ENCODE data around the gene MOB3B. TPM values are rescaled to one million over a fixed set of nuclear protein-coding genes. Genes with fewer than 3 reads are reported as not detected.

MOB3B gene
- 0.65 and 0.99 TPM in 2 replicates for total RNA-seq

GRCh38 chr9:27529316-27530278 lies at the start of gene MOB3B:
Gene MOB3B (minus strand): TSS chr9:27529814. CDS start chr9:27455550, 74,264 bp downstream.
- peak; percentile 65 to 85 for DNase-seq (ENCODE audit: low read depth in 2 of 2)

DNA sequence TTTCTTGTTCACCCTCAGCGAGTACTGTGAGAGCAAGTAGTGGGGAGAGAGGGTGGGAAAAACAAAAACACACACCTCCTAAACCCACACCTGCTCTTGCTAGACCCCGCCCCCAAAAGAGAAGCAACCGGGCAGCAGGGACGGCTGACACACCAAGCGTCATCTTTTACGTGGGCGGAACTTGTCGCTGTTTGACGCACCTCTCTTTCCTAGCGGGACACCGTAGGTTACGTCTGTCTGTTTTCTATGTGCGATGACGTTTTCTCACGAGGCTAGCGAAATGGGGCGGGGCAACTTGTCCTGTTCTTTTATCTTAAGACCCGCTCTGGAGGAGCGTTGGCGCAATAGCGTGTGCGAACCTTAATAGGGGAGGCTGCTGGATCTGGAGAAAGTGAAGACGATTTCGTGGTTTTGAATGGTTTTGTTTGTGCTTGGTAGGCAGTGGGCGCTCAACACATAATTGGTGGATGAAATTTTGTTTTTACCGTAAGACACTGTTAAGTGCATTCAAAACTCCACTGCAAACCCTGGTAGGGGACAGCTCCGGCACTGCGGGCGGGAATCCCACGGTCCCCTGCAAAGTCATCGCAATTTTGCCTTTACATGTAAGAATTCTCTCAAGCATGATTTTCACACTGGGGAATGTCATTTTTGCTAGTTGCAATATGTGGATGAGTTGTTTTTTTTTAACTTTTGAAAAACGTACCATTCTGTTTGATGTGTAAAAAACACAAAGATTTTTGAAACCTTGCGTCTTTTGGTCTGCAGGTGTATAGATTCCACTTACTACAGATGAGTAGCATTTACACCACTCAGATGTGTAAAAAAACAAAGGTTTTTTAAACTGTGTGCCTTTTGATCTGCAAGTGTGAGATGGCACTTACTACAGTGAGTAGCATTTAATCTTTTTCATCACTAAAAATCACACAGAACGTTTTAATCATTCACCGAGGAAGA lies 44.3 kb upstream of the MOB3B start:
- peak; percentile 100 for DNase-seq (ENCODE audit: low read depth in 2 of 2)

- peak in 1 of 2 donors; percentile 70 for DNase-seq (ENCODE audit: low read depth in 2 of 2)
Measured at GRCh38 chr9:27572918-27573633, 43.5 kb upstream of the MOB3B start, which contains the start of gene C9orf72. Gene C9orf72 (minus strand): TSS chr9:27573481. CDS start chr9:27567120, 6,361 bp downstream.

GRCh38 chr9:27572566-27572917 lies 42.9 kb upstream of the MOB3B start:
- peak; percentile 30 to 65 for DNase-seq (ENCODE audit: low read depth in 2 of 2)

- DNase-seq (ENCODE audit: low read depth in 2 of 2), result no peak
Measured at GRCh38 chr9:27572061-27572460, 42.4 kb upstream of the MOB3B start.

- DNase-seq (ENCODE audit: low read depth in 2 of 2), result no peak
Measured at GRCh38 chr9:27571011-27571410, 41.4 kb upstream of the MOB3B start.

- DNase-seq (ENCODE audit: low read depth in 2 of 2), result no peak
Measured at GRCh38 chr9:27569406-27569805, 39.8 kb upstream of the MOB3B start.

DNA sequence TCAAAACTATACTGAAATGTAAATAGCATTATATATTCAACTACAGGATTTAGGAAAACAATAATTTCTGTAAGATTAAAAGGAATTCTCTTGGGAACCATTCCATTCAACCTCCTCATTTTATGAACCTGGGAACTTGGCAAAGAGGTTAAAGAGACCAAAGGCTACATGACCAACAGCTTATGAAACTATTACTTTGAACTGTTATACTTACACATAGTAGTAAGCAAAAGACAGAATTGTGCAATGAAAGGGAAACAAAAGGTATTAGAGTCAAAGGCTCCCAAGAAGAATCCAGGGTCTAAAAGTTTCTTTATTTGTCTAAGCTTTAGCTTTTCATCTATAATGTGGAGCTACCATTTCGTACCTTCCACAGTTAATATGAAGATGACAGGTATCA lies 36.5 kb upstream of the MOB3B start:
- DNase-seq (ENCODE audit: low read depth in 2 of 2), result no peak

- no peak for DNase-seq (ENCODE audit: low read depth in 2 of 2)
Measured at GRCh38 chr9:27565696-27566095, 36.1 kb upstream of the MOB3B start.

- no peak for DNase-seq (ENCODE audit: low read depth in 2 of 2)
Measured at GRCh38 chr9:27564670-27565069, 35.1 kb upstream of the MOB3B start.

DNA sequence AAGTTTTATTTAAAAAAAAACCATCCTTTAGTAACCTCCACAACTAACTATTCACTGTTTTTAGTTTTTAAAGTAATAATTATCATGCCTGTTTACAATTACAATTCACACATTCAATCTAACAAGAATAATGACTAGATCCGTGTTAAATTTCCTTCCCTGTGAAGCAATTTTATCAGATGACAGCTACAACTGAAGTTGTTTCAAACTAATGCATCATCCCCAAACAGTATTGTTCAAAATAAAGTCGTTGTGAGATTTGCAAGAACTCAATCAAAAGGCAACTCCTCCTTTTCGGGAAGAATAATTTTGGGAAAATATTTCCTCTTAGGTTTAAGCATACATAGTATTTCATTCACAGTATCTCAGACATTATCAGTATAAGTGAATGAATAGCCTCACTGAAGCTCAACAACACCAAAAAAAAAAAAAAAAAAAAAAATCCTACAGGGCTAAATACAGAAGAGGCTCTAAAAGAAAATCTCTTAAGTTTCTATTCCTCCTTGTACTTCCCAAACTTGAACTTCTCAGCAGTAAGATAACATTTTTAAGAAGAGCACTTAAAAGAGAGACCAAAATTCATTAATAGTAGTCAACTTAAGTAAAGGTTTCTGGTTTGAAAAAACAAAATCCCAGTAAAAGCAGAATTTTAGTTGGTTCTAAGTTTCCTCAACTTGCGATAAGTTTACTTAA lies 34.3 kb upstream of the MOB3B start:
- DNase-seq (ENCODE audit: low read depth in 2 of 2), result no peak

- no peak for DNase-seq (ENCODE audit: low read depth in 2 of 2)
Measured at GRCh38 chr9:27561685-27562084, 32.1 kb upstream of the MOB3B start.

GRCh38 chr9:27560457-27560856 lies 30.8 kb upstream of the MOB3B start:
- no peak for DNase-seq (ENCODE audit: low read depth in 2 of 2)

- DNase-seq (ENCODE audit: low read depth in 2 of 2), result no peak
Measured at GRCh38 chr9:27558307-27558706, 28.7 kb upstream of the MOB3B start.

GRCh38 chr9:27556470-27556869 lies 26.9 kb upstream of the MOB3B start:
- DNase-seq (ENCODE audit: low read depth in 2 of 2), result no peak

DNA sequence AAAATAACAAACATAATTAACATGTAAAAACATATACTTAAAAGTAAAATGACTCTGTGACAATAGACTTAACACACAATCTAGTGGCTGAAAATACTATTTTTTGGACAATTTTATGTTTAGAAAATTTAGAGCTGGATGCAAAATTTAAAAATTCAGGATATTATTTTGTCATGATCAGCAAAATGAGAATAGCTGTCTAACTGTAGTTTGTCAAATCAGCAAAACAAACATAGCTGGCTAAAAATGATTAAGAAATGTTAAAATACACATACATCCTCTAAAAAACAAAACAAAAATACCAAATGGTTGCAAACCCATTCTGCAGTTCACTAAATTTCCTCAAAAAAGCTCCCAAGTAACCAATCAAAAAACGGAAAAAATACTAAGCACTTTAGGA lies 25.1 kb upstream of the MOB3B start:
- no peak for DNase-seq (ENCODE audit: low read depth in 2 of 2)

GRCh38 chr9:27549196-27549755 lies 19.7 kb upstream of the MOB3B start:
- DNase-seq (ENCODE audit: low read depth in 2 of 2), result no peak

- DNase-seq (ENCODE audit: low read depth in 2 of 2), result peak; percentile 38 to 69
Measured at GRCh38 chr9:27548055-27548741, 18.6 kb upstream of the MOB3B start.

- DNase-seq (ENCODE audit: low read depth in 2 of 2), result no peak
Measured at GRCh38 chr9:27545471-27545870, 15.9 kb upstream of the MOB3B start.

DNA sequence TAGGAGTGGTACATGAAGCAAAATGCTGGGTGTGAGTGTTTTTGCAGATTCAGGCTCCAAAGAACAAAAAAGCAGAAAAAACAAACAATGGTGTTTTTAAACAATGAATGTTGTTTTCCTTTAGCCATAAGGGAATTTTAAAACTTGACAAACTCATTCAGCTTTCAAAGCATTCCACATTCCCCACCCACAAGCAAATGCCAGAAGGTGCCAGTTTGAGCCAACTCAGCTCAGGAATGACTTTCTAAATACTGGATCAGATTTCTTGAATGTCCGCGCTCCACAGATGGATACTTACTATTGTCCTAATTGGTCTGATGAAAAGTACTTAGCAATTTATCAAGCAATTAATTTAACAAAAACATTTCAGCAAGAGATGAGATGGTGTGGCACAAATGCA lies 12.9 kb upstream of the MOB3B start:
- DNase-seq (ENCODE audit: low read depth in 2 of 2), result no peak
